ENCODE results near the gene NFS1.
"Not testable (repeated sequence)": the region's sequence is repeated elsewhere in the genome, so short reads cannot be mapped to it uniquely, and the experiment has no call there.

Gene NFS1

DNA sequence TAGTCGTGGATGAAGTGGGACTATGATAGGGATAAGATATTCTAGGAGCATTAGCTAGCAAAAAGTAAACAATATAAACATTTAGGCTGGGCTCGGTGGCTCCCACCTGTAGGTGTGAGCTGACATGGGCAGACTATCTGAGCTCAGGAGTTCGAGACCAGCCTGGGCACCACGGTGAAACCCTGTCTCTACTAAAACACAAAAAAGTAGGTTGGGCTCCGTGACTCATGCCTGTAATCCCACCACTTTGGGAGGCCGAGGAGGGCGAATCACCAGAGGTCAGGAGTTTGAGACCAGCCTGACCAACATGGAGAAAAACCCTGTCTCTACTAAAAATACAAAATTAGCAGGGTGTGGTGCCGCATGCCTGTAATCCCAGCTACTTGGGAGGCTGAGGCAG lies 19.2 kb upstream of the NFS1 start:
- H3K27me3 ChIP-seq (replicated peaks; ENCODE audit: control insufficient read depth, insufficient read depth, low read length, poor library complexity, severe bottlenecking); H3K9me3 ChIP-seq (ENCODE audit: control insufficient read depth, low read length); DNase-seq; H3K27ac ChIP-seq (ENCODE audit: insufficient read depth, low read length, poor library complexity, severe bottlenecking); H3K4me1 ChIP-seq (ENCODE audit: control insufficient read depth, insufficient read depth, low read length, poor library complexity, severe bottlenecking); H3K4me3 ChIP-seq (ENCODE audit: insufficient read depth, low read depth, low read length, poor library complexity, severe bottlenecking): not testable (repeated sequence)
- peaks cover 90% of the 10 kb centered on the region for H3K36me3 ChIP-seq (ENCODE audit: control insufficient read depth, insufficient read depth, low read length)

DNA sequence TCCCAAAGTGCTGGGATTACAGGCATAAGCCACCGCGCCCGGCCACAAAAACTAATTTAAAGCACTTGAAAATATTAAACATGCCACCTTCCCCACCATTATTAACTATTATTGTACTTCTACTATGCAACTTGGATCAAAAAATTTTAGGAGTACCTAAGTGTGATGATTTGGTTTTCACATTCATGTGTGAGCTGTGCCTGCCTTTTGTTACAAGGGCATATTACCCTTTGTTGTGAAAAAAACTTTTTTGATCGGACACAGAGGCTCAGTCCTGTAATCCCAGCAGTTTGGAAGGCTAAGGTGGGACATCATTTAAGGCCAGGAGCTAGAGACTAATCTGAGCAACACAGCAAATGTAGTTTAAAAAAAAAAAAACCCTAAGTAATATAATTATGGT lies 17.2 kb upstream of the NFS1 start:
- peaks cover 93% of the 10 kb centered on the region for H3K36me3 ChIP-seq (ENCODE audit: control insufficient read depth, insufficient read depth, low read length)
- no peaks in the 10 kb centered on the region for H3K27me3 ChIP-seq (replicated peaks; ENCODE audit: control insufficient read depth, insufficient read depth, low read length, poor library complexity, severe bottlenecking)
- peaks cover 17% of the 10 kb centered on the region for H3K4me1 ChIP-seq (ENCODE audit: control insufficient read depth, insufficient read depth, low read length, poor library complexity, severe bottlenecking)
- no peak overlapping the region for H3K4me3 ChIP-seq (ENCODE audit: insufficient read depth, low read depth, low read length, poor library complexity, severe bottlenecking)
- no peak overlapping the region for H3K27ac ChIP-seq (ENCODE audit: insufficient read depth, low read length, poor library complexity, severe bottlenecking)
- no peaks in the 10 kb centered on the region for H3K9me3 ChIP-seq (ENCODE audit: control insufficient read depth, low read length)
- no peak for DNase-seq

DNA sequence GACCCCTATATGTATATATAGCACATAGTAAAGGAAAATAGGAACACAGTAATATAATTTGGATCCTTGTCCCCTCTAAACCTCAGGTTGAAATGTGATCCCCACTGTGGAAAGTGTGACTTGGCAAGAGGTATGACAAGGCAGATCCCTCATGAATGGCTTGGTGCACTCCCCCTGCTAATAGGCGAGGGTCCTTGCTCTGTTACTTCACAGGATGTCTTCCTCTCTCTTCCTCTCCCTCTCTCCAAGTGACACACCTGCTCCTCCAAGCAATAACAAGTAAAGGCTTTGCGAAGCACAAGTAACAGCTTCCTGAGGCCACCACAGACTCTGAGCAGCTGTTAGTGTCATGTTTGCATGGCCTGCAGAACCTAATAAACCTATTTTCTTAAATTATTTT lies 16.5 kb upstream of the NFS1 start:
- H3K9me3 ChIP-seq (ENCODE audit: control insufficient read depth, low read length), result no peaks in the 10 kb centered on the region
- no peak overlapping the region for H3K27ac ChIP-seq (ENCODE audit: insufficient read depth, low read length, poor library complexity, severe bottlenecking)
- DNase-seq, result no peak
- peaks cover 93% of the 10 kb centered on the region for H3K36me3 ChIP-seq (ENCODE audit: control insufficient read depth, insufficient read depth, low read length)
- peaks cover 15% of the 10 kb centered on the region for H3K4me1 ChIP-seq (ENCODE audit: control insufficient read depth, insufficient read depth, low read length, poor library complexity, severe bottlenecking)
- H3K4me3 ChIP-seq (ENCODE audit: insufficient read depth, low read depth, low read length, poor library complexity, severe bottlenecking), result no peak overlapping the region
- no peaks in the 10 kb centered on the region for H3K27me3 ChIP-seq (replicated peaks; ENCODE audit: control insufficient read depth, insufficient read depth, low read length, poor library complexity, severe bottlenecking)

DNA sequence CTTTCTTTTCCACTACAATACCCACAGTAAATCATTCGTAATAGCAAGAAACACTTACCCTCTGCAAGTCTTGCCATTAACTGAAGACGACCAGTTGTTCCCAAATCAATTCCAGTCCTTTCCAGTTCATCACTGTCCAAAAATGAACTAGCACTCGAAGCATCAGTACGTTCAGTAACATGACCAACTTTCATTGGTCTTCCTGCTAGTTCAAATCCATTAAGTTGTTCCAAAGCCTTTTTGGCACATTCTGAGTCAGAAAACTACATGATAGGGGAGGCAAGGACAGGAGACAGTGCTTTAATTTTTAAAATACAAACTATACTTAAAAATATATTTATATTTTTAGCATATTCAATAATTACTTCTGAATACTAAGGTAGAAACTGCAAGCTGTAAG lies 15.0 kb upstream of the NFS1 start:
- H3K36me3 ChIP-seq (ENCODE audit: control insufficient read depth, insufficient read depth, low read length), result peaks cover 93% of the 10 kb centered on the region
- peaks cover 12% of the 10 kb centered on the region for H3K4me1 ChIP-seq (ENCODE audit: control insufficient read depth, insufficient read depth, low read length, poor library complexity, severe bottlenecking)
- H3K27me3 ChIP-seq (replicated peaks; ENCODE audit: control insufficient read depth, insufficient read depth, low read length, poor library complexity, severe bottlenecking), result no peaks in the 10 kb centered on the region
- no peak overlapping the region for H3K4me3 ChIP-seq (ENCODE audit: insufficient read depth, low read depth, low read length, poor library complexity, severe bottlenecking)
- H3K9me3 ChIP-seq (ENCODE audit: control insufficient read depth, low read length), result no peaks in the 10 kb centered on the region
- no peak overlapping the region for H3K27ac ChIP-seq (ENCODE audit: insufficient read depth, low read length, poor library complexity, severe bottlenecking)
- no peak for DNase-seq

DNA sequence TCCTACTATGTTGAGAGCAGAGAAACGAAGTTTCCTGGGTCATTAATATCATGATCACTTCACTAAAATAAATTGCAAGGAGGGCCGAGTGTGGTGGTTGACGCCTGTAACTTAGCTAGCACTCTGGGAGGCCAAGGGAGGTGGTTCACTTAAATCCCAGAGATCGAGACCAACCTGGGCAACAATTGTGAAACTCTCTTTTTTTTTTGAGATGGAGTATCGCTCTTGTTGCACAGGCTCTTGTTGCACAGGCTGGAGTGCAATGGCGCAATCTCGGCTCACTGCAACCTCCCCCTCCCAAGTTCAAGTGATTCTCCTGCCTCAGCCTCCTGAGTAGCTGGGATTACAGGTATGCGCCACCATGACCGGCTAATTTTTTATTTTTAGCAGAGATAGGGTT lies 14.0 kb upstream of the NFS1 start:
- H3K9me3 ChIP-seq (ENCODE audit: control insufficient read depth, low read length); DNase-seq; H3K27ac ChIP-seq (ENCODE audit: insufficient read depth, low read length, poor library complexity, severe bottlenecking); H3K4me3 ChIP-seq (ENCODE audit: insufficient read depth, low read depth, low read length, poor library complexity, severe bottlenecking); H3K27me3 ChIP-seq (replicated peaks; ENCODE audit: control insufficient read depth, insufficient read depth, low read length, poor library complexity, severe bottlenecking): not testable (repeated sequence)
- peaks cover 84% of the 10 kb centered on the region for H3K36me3 ChIP-seq (ENCODE audit: control insufficient read depth, insufficient read depth, low read length)
- H3K4me1 ChIP-seq (ENCODE audit: control insufficient read depth, insufficient read depth, low read length, poor library complexity, severe bottlenecking), result peaks cover 12% of the 10 kb centered on the region

DNA sequence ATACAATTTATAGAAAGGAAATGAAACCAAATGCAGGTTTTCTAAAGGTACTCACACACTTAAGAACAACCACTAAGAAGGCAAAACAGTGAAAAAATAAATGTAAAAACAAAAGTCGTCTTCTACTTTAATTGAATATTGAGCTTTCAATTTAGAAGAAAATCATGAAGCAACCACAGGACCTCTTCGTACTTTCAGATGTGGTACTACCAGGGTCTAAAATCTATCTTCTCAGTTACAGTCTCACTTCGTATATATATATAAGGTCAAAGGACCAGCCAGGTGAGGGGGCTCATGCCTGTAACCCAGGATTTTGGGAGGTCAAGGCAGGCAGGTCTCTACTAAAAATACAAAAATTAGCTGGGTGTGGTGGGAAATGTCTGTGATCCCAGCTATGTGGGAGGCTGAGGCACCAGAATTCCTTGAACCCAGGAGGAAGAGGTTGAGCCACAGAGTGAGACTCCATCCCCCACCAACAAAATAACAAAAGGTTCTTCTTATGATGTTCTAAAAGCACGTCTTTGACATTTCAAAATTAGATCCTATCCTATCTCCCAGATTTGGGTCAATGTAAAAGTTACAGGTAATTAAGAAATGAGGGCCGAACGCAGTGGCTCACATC lies 12.5 kb upstream of the NFS1 start:
- Histone ChIP-seq H3K27ac (ENCODE audit: insufficient read depth, low read length, poor library complexity, severe bottlenecking) (no peak overlapping the region), H3K27me3 (replicated peaks; ENCODE audit: control insufficient read depth, insufficient read depth, low read length, poor library complexity, severe bottlenecking) (no peaks in the 10 kb centered on the region), H3K4me3 (ENCODE audit: insufficient read depth, low read depth, low read length, poor library complexity, severe bottlenecking) (no peak overlapping the region), H3K4me1 (ENCODE audit: control insufficient read depth, insufficient read depth, low read length, poor library complexity, severe bottlenecking) (peaks cover 12% of the 10 kb centered on the region), H3K9me3 (ENCODE audit: control insufficient read depth, low read length) (no peaks in the 10 kb centered on the region), H3K36me3 (ENCODE audit: control insufficient read depth, insufficient read depth, low read length) (peaks cover 82% of the 10 kb centered on the region)
- DNase-seq, result no peak

DNA sequence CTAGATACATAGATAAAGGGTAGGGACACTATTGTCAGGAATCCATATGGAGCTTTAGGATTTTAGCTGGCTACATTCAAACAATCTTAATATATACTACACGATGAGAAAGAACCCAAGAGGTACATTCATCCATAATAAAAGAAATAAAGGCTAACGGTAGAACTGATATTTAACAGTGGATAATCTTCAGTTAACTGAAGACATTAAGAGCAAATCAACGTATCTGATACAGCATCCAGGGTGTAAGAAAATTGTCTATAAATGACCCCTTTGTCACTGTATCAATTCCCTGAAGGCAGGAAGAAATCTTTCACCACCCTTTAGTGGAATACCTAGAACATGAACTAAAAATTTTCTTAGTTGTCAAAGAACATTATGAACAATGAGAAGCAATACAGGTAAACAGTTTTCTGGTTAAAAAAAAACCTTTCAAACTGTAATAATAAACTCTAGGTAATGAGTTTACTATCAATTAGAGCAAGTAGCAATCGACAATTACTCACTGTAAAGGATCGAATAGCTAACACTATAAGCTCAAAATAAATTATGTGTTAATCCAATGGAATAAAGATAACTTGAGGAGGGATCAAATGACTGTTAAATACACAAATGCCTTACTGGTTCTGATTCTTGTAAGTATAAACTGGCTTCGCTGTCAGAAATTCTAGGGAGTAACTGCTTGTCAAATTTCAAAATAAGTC lies 11.9 kb upstream of the NFS1 start:
- Histone ChIP-seq H3K4me3 (ENCODE audit: insufficient read depth, low read depth, low read length, poor library complexity, severe bottlenecking) (no peak overlapping the region), H3K27ac (ENCODE audit: insufficient read depth, low read length, poor library complexity, severe bottlenecking) (no peak overlapping the region), H3K4me1 (ENCODE audit: control insufficient read depth, insufficient read depth, low read length, poor library complexity, severe bottlenecking) (peaks cover 12% of the 10 kb centered on the region), H3K27me3 (replicated peaks; ENCODE audit: control insufficient read depth, insufficient read depth, low read length, poor library complexity, severe bottlenecking) (no peaks in the 10 kb centered on the region), H3K9me3 (ENCODE audit: control insufficient read depth, low read length) (no peaks in the 10 kb centered on the region), H3K36me3 (ENCODE audit: control insufficient read depth, insufficient read depth, low read length) (peaks cover 82% of the 10 kb centered on the region)
- no peak for DNase-seq

DNA sequence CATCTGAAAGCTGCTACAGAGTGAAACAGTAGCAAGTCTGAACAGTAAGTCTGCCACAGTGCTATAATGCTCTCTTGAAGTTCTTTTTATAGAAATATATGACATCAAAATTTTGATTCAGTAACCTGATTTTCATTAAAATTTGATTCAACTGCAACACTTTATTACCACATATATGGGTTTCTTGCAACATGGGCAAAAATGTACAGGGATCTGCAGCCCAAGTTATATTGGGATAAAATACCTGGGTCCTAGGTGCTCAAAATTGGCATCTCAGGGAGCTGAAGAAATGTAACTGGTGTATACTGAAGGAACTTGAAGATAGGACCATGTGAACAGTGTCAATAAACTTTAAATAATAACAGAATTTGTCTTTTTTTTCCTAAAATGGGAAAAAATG lies 10.9 kb upstream of the NFS1 start:
- H3K9me3 ChIP-seq (ENCODE audit: control insufficient read depth, low read length), result no peaks in the 10 kb centered on the region
- peaks cover 80% of the 10 kb centered on the region for H3K36me3 ChIP-seq (ENCODE audit: control insufficient read depth, insufficient read depth, low read length)
- no peak for DNase-seq
- H3K4me1 ChIP-seq (ENCODE audit: control insufficient read depth, insufficient read depth, low read length, poor library complexity, severe bottlenecking), result peaks cover 12% of the 10 kb centered on the region
- no peaks in the 10 kb centered on the region for H3K27me3 ChIP-seq (replicated peaks; ENCODE audit: control insufficient read depth, insufficient read depth, low read length, poor library complexity, severe bottlenecking)
- H3K27ac ChIP-seq (ENCODE audit: insufficient read depth, low read length, poor library complexity, severe bottlenecking), result no peak overlapping the region
- H3K4me3 ChIP-seq (ENCODE audit: insufficient read depth, low read depth, low read length, poor library complexity, severe bottlenecking), result no peak overlapping the region

DNA sequence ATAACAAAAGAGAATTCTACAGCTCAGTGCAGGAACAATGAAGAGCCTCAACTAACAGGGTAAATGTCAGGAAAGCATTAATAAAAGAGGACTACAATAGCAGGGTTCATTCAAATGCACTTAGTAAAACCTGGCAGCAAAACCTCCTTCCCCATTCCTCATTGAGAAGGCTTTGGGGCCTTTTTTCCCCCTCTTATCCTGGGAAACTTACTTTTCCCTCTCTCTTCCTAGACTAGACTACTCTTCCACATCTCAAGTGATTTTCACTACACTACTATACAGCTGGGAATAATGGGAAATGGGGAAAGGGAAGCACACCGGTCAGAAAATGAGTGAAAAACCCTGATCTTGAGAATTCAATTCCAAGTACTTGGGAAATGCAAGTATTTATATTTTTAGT lies 10.1 kb upstream of the NFS1 start:
- Histone ChIP-seq H3K27me3 (replicated peaks; ENCODE audit: control insufficient read depth, insufficient read depth, low read length, poor library complexity, severe bottlenecking) (no peaks in the 10 kb centered on the region), H3K4me1 (ENCODE audit: control insufficient read depth, insufficient read depth, low read length, poor library complexity, severe bottlenecking) (peaks cover 12% of the 10 kb centered on the region), H3K27ac (ENCODE audit: insufficient read depth, low read length, poor library complexity, severe bottlenecking) (no peak overlapping the region), H3K36me3 (ENCODE audit: control insufficient read depth, insufficient read depth, low read length) (peaks cover 84% of the 10 kb centered on the region), H3K9me3 (ENCODE audit: control insufficient read depth, low read length) (no peaks in the 10 kb centered on the region), H3K4me3 (ENCODE audit: insufficient read depth, low read depth, low read length, poor library complexity, severe bottlenecking) (no peak overlapping the region)
- DNase-seq, result no peak

DNA sequence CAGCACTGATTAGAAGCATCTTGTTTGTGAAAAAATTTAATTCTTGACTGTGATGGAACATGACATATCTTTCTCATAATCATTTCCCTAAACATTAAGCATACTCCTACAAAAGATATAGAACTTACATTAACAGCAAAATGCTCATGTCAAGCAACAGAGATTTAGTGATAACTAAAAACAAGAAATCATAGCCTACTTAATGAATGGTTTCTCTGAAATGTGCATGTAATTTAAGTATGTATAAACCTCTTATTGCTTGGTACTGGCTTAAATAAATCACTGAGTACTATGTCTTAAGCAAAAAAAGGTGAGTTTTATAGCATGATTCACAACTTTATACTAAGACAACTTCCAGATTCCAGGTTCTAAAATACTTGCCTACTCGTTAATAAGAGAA lies 9.3 kb upstream of the NFS1 start:
- Histone ChIP-seq H3K4me1 (ENCODE audit: control insufficient read depth, insufficient read depth, low read length, poor library complexity, severe bottlenecking) (peaks cover 12% of the 10 kb centered on the region), H3K36me3 (ENCODE audit: control insufficient read depth, insufficient read depth, low read length) (peaks cover 84% of the 10 kb centered on the region), H3K4me3 (ENCODE audit: insufficient read depth, low read depth, low read length, poor library complexity, severe bottlenecking) (no peak overlapping the region), H3K27me3 (replicated peaks; ENCODE audit: control insufficient read depth, insufficient read depth, low read length, poor library complexity, severe bottlenecking) (no peaks in the 10 kb centered on the region), H3K9me3 (ENCODE audit: control insufficient read depth, low read length) (no peaks in the 10 kb centered on the region), H3K27ac (ENCODE audit: insufficient read depth, low read length, poor library complexity, severe bottlenecking) (no peak overlapping the region)
- no peak for DNase-seq

Measured in effector memory CD4-positive, alpha-beta T cell (primary cell).